GM18517 (cell line): ENCODE data around the gene MFAP3L.
"Not testable (repeated sequence)": the region's sequence is repeated elsewhere in the genome, so short reads cannot be mapped to it uniquely, and the experiment has no call there.

Experiments used
- ATAC-seq: cut with Tn5 transposase; IDR thresholded peaks from one replicate; pipeline ENCODE4 v1.9.1; 2021; ENCODE audit warnings: mild to moderate bottlenecking, moderate library complexity; ENCODE audit not compliant: unreplicated experiment

MFAP3L gene

GRCh38 chr4:170026253-170027021 is at the start of gene MFAP3L:
MFAP3L (minus strand) TSS chr4:170026395; CDS start chr4:170005877, 20,518 bp downstream.
- peak; percentile 86 for ATAC-seq

GRCh38 chr4:170071196-170071595 is 45.0 kb upstream of the MFAP3L start:
- no peak for ATAC-seq

GRCh38 chr4:170068438-170069128 is 42.4 kb upstream of the MFAP3L start:
- no peak for ATAC-seq

DNA sequence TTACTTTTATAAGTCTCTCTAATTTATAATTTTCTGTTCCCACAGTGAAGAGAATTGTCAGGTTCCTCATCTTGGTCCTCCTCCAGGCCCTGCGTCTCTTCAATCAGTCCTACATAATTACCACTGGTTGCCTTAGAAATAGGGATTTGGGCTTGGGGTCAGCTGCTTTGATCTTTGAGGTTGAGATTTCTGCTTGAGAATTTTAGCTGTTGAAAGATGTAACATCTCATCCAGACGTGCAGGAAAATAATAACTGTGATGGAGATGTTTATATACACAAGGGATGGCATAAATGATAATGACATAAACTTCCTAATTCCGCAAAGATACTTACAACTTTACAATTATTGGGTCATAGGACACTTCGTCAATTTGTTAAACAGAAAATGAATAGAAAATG is 33.2 kb upstream of the MFAP3L start:
- no peak for ATAC-seq

GRCh38 chr4:170058826-170059225 is 32.6 kb upstream of the MFAP3L start:
- no peak for ATAC-seq

DNA sequence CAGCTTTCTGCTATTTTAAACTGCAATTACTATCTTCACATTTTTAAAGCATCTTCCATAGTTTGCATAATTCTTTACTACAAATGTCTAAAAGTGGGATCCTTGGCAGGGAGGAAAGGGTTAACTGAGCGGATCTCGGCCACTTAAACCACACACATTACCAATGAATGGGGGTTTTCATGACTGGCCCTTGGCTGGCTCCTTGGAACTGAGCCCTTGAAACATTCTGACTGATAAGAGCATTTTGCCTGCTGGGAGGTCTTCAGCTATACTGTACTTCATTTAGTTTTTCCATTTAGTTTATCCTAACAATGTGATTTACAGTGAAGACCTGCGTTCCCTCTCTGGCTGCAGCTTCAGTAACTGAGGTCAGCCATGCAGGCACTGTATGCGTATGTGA is 31.7 kb upstream of the MFAP3L start:
- no peak for ATAC-seq

DNA sequence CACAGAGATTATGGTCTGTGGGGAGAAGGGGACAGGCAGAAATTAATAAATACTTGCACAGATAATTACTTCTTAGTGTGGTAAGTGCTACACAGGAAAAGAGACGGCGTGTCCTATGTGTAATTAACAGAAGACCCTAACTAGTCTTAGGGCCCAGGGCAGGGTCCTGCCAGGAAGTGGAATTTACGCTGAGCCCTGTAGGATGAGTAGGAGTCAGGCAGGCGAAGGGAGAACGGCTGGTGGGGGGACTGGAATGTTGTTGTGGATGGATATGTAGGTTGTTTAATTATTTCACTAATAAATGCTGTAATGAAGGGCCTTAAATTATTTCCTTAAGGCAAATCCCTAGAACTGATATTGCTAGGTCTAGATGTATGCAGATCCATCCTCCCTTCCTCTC is 26.7 kb upstream of the MFAP3L start:
- ATAC-seq = no peak

DNA sequence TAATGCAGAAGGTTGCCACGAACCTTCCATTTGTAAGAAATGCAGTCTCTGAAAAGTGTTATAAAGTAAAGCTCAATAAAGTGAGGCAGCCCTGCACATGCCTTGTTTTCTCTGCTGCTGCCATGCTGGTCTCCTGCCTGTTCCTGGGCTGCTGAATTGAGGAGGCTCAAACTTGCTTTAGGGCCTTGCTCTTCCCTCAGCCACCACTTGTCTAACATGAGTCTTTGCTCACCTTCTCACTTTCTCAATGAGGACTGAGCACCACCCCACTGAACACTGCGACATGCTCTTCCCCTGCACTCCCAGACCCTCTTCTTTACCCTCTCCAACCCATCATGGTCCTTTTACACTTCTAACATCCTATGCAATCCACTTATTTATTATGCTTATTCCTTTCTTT is 25.2 kb upstream of the MFAP3L start:
- ATAC-seq = no peak

- ATAC-seq = no peak
Observed at GRCh38 chr4:170049766-170050165, 23.6 kb upstream of the MFAP3L start.

DNA sequence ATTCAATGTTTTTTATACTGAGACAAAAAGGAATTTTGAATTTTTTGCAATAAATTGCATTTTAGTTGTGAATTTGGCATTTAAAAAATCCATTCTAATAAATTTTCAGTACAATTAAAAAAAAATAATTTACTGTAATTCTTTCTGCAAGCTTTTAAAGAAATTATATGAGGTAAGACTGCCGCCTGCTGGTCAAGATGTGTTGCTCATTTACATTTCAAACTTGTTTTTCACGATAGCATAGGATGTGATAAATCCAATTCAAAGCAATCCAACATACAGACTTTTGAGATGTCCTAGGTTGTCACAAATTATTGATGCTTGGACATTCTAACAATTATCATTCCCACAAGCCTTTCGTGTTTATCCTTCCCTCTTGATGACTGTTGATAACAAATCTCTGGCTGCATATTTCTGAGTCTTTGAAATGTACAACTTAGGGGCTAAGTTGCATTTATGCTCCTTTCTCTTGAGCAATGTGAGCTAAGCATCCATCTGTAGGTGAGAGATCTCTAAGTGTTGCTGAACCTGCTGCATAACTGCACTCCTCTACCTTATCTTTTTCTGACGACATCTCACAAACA is 21.7 kb upstream of the MFAP3L start:
- no peak for ATAC-seq

DNA sequence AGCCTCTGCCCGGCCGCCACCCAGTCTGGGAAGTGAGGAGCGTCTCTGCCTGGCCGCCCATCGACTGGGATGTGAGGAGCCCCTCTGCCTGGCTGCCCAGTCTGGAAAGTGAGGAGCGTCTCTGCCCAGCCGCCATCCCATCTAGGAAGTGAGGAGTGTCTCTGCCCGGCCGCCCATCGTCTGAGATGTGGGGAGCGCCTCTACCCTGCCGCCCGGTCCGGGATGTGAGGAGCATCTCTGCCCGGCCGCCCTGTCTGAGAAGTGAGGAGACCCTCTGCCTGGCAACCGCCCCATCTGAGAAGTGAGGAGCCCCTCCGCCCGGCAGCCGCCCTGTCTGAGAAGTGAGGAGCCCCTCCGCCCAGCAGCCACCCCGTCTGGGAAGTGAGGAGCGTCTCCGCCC is 20.0 kb upstream of the MFAP3L start:
- ATAC-seq = not testable (repeated sequence)

GRCh38 chr4:170040031-170040680 is 14.0 kb upstream of the MFAP3L start:
- no peak for ATAC-seq

GRCh38 chr4:170038769-170039168 is 12.6 kb upstream of the MFAP3L start:
- no peak for ATAC-seq

- no peak for ATAC-seq
Observed at GRCh38 chr4:170038232-170038631, 12.0 kb upstream of the MFAP3L start.

GRCh38 chr4:170037481-170037880 is 11.3 kb upstream of the MFAP3L start:
- ATAC-seq = no peak

DNA sequence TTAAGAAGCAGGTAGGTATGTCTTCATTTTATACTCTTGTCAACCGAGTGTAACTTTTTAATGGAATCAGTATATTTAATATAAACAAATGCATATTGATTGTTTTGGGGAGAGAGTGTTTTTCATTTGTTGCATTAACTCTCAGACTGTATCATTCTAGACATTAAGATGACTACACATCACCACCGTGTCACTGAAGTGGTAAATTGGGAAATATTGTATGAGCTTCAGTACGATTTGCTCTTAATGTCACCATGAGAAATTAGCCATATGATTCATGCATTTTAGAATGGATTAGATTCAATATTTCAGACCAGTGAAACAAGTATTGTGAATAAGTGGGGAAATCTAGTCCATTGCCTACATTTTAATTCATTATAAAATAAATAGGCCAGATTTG is 9.7 kb upstream of the MFAP3L start:
- no peak for ATAC-seq

GRCh38 chr4:170035231-170035630 is 9.0 kb upstream of the MFAP3L start:
- ATAC-seq = no peak

- ATAC-seq = no peak
Observed at GRCh38 chr4:170033999-170034398, 7.8 kb upstream of the MFAP3L start.

DNA sequence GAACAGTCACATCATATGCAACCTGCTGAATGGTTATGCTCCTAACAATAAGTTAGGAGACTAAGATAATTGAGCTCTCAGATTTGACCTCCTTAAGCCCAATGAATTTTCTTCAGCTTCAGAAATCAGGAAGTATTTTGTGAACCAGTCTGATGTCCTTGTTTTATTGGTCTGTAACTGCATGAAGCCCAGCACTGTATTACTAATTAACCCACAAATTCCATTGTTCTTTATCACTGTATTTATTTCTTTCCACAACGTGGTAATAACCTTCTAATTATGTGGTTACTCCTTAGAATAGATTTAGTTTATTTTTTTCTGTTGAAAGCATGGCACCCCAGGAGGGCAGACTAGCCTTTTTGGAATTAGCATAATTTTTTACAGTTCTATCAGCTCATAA is 3.9 kb upstream of the MFAP3L start:
- ATAC-seq = no peak

- peak; percentile 73 for ATAC-seq
Observed at GRCh38 chr4:170027181-170027829, 1.1 kb upstream of the MFAP3L start.
